Measurements from ENCODE around the gene RBFOX2. TPM values are rescaled to one million over a fixed set of nuclear protein-coding genes. Genes with fewer than 3 reads are reported as not detected.

RBFOX2 gene
- total and polyA plus RNA-seq, 2 of the 13 experiments (the other 11 are each of a cell fraction or from before 2014, with no cell fraction given) = 37.3 to 40.4 TPM

GRCh38 chr22:35903571-35904335 lies 124.9 kb downstream of the RBFOX2 start (continued):
- no peak for TF ChIP-seq MTF1 (CRISPR knock-in tag; IDR thresholded peaks at IDR 0.05)
- no peak for TF ChIP-seq KMT2B (CRISPR knock-in tag; IDR thresholded peaks at IDR 0.05)
- TF ChIP-seq ZFP62 (CRISPR knock-in tag; IDR thresholded peaks at IDR 0.05) = no peak
- TF ChIP-seq THAP7 (CRISPR knock-in tag; IDR thresholded peaks at IDR 0.05) = no peak
- TF ChIP-seq HMGXB4 (CRISPR knock-in tag; IDR thresholded peaks at IDR 0.05; ENCODE audit: borderline replicate concordance in 1 of 2, low read depth in 1 of 2) = no peak
- no peak for TF ChIP-seq REPIN1 (CRISPR knock-in tag; IDR thresholded peaks at IDR 0.05; ENCODE audit: borderline replicate concordance, low read depth)
- no peak for TF ChIP-seq ISL2 (CRISPR knock-in tag; IDR thresholded peaks at IDR 0.05)
- TF ChIP-seq MAZ (IDR thresholded peaks at IDR 0.05; ENCODE audit: borderline replicate concordance, low read depth, low read length) = no peak
- TF ChIP-seq MAZ (CRISPR knock-in tag; IDR thresholded peaks at IDR 0.05; ENCODE audit: low read depth) = no peak
- TF ChIP-seq ETV6 (CRISPR knock-in tag; conservative IDR thresholded peaks at IDR 0.05) = no peak
- TF ChIP-seq GTF3A (CRISPR knock-in tag; conservative IDR thresholded peaks at IDR 0.05) = no peak
- TF ChIP-seq ZNF253 (CRISPR knock-in tag; IDR thresholded peaks at IDR 0.05; ENCODE audit: borderline replicate concordance) = no peak
